Measurements from ENCODE around the gene CSNK1A1. TPM values are rescaled to one million over a fixed set of nuclear protein-coding genes. Genes with fewer than 3 reads are reported as not detected.

Gene CSNK1A1
- total RNA-seq, 4 donors from 2014 or later, result 159 to 260 (median 184) TPM

DNA sequence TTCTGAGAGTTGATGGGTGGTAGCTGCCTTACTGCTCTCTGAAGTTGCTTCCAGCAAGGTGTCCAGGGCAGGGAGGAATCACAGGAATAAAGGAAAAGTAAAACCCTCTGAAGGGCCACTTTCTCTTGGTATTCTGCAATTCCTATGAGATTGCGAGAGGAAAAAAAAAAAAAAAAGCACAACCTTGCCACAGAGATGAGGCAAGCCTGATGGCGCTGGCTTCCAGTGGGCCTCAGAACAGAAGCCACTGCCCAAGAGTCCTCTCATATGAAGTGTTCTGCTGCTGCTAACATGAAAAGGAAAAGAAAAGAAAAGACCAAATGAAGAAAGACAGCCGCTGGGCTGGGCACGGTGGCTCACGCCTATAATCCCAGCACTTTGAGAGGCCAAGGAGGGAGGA, 91.3 kb downstream of the CSNK1A1 start:
- no peak for DNase-seq
- H3K4me1 ChIP-seq, result peaks cover 6 to 23% (median 14%) of the 10 kb centered on the region in 4 donors
- intact Hi-C loops (cut with DNase I; ENCODE audit: low total_unique reads) (loop anchor here (1.0 kb wide), 1 partner anchor 32 kb away; no protein-coding TSS in a partner anchor), in situ Hi-C loops (cut with MboI; ENCODE audit: low pct_ligation_motif_present in 1 of 4, low pct_unique_long_range_greater_than_20kb in 1 of 4, low sequenced_read_pairs in 3 of 4) (no loop called here)
- H3K27ac ChIP-seq, result no peak overlapping the region
- H3K36me3 ChIP-seq, result no peaks in the 10 kb centered on the region
- no peaks in the 10 kb centered on the region for H3K9me3 ChIP-seq
- H3K27me3 ChIP-seq, result no peaks in the 10 kb centered on the region
- TF ChIP-seq POLR2A (IDR thresholded peaks at IDR 0.05), result no peak
- TF ChIP-seq POLR2AphosphoS5 (IDR thresholded peaks at IDR 0.05), result no peak
- TF ChIP-seq, protein P1, sequence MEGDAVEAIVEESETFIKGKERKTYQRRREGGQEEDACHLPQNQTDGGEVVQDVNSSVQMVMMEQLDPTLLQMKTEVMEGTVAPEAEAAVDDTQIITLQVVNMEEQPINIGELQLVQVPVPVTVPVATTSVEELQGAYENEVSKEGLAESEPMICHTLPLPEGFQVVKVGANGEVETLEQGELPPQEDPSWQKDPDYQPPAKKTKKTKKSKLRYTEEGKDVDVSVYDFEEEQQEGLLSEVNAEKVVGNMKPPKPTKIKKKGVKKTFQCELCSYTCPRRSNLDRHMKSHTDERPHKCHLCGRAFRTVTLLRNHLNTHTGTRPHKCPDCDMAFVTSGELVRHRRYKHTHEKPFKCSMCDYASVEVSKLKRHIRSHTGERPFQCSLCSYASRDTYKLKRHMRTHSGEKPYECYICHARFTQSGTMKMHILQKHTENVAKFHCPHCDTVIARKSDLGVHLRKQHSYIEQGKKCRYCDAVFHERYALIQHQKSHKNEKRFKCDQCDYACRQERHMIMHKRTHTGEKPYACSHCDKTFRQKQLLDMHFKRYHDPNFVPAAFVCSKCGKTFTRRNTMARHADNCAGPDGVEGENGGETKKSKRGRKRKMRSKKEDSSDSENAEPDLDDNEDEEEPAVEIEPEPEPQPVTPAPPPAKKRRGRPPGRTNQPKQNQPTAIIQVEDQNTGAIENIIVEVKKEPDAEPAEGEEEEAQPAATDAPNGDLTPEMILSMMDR (IDR thresholded peaks at IDR 0.05), result no peak
- TF ChIP-seq EP300 (IDR thresholded peaks at IDR 0.05; ENCODE audit: low read depth), result no peak
- WGBS, 2 donors (ENCODE audit: low coverage in 1 of 2), result 75 to 80% methylated on average over 5 of the region's 5 CpGs
- H3K4me3 ChIP-seq, result no peak overlapping the region

DNA sequence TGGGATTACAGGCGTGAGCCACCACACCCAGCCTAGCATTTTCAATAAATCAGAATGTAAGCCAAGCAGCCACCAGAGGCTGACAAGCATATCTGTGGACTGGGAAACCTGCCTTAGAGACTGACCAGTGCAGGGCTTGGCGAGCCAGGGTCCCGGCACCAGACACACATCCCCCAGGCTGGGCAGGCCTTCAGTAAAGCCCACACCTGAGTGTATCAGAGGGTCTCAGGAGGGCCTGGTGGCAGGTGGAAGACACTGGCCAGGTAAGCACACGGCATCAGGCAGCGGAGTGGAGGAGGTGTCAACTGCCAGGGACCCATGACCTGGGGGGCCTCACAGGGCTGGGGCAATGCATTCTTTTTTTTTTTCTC, 93.9 kb downstream of the CSNK1A1 start:
- in situ Hi-C loops (cut with MboI; ENCODE audit: low pct_ligation_motif_present in 1 of 4, low pct_unique_long_range_greater_than_20kb in 1 of 4, low sequenced_read_pairs in 3 of 4) (no loop called here), intact Hi-C loops (cut with DNase I; ENCODE audit: low total_unique reads) (no loop called here)
- Histone ChIP-seq H3K27me3 (no peaks in the 10 kb centered on the region), H3K4me1 (peaks cover 15 to 32% (median 25%) of the 10 kb centered on the region in 4 donors), H3K36me3 (no peaks in the 10 kb centered on the region), H3K9me3 (no peaks in the 10 kb centered on the region), H3K27ac (peak overlapping the region; percentile 86 to 92 (median 90)), H3K4me3 (no peak overlapping the region)
- no peak for DNase-seq
- TF ChIP-seq EP300 (IDR thresholded peaks at IDR 0.05; ENCODE audit: low read depth) (no peak), POLR2AphosphoS5 (IDR thresholded peaks at IDR 0.05) (no peak), POLR2A (IDR thresholded peaks at IDR 0.05) (no peak)
- TF ChIP-seq, protein P1 (IDR thresholded peaks at IDR 0.05), result no peak
- 98% methylated on average over 5 of the region's 5 CpGs; no CpG with 5 or more reads in 1 of the 2 donors for WGBS, 2 donors (ENCODE audit: low coverage in 1 of 2)

DNA sequence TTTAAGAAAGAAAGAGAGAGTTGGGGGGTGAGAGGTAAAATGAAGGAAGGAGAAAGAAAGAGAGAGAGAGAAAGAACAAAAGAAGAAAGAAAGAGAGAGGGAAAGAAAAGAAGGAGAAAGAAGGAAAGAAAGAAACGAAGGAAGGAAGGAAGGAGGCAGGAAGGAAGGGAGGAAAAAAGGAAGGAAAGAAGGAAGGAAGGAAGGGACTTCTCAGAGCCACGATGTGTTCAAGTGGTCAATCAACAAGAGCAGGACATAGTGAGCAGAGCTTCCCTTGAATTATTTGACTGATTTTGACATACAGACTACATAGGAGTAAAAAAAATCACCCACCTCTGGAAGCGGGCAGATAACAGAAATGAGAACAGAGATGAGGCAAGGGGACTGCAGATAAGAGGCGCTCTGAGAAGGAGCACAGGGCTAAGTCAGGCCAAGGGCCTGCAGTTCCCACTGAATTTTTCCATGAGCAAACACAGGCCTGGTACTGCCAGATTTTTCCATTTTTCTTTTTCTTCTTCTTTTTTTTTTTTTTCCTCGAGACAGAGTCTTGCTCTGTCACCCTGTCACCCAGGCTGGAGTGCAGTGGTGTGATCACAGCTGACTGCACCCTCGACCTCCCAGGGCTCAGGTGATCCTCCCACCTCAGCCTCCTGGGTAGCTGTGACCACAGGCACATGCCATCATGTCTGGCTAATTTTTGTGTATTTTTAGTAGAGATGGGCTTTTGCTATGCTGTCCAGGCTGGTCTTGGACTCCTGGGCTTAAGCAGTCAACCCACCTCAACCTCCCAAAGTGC, 94.4 kb downstream of the CSNK1A1 start:
- in situ Hi-C loops (cut with MboI; ENCODE audit: low pct_ligation_motif_present in 1 of 4, low pct_unique_long_range_greater_than_20kb in 1 of 4, low sequenced_read_pairs in 3 of 4) (no loop called here), intact Hi-C loops (cut with DNase I; ENCODE audit: low total_unique reads) (no loop called here)
- Histone ChIP-seq H3K27me3 (no peaks in the 10 kb centered on the region), H3K9me3 (no peaks in the 10 kb centered on the region), H3K36me3 (no peaks in the 10 kb centered on the region), H3K27ac (peak overlapping the region; percentile 86 to 92 (median 90)), H3K4me3 (no peak overlapping the region), H3K4me1 (peaks cover 20 to 38% (median 31%) of the 10 kb centered on the region in 4 donors)
- WGBS, 2 donors (ENCODE audit: low coverage in 1 of 2), result 59 to 68% methylated on average over 4 to 6 of the region's 6 CpGs
- TF ChIP-seq POLR2A (IDR thresholded peaks at IDR 0.05) (no peak), POLR2AphosphoS5 (IDR thresholded peaks at IDR 0.05) (no peak), EP300 (IDR thresholded peaks at IDR 0.05; ENCODE audit: low read depth) (no peak)
- TF ChIP-seq, protein P1 (IDR thresholded peaks at IDR 0.05), result no peak
- DNase-seq, result no peak

DNA sequence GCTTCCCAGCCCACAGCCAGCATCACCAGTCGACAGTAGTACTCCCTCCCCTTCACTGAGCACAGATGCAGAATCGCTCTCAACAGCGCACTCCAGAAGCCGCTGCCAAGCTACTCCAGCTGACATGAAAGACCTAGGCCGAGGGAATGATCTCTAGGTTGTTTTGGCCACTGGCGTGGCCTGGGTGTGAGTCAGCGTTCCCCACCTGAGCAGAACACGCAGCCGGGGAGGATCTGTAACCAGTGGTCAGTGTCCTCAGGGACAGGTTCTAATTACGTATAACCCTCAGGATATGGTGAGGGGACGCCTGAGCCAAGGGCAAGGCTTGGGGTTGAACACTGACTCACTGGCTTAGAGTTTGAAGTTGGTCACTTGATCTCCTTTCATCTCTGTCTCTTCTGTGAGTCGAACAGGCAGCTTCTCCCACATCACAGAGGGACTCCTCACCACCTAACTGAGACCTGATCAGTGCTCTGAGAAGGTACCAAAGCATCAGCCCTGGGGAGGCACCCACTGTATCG, 95.3 kb downstream of the CSNK1A1 start:
- intact Hi-C loops (cut with DNase I; ENCODE audit: low total_unique reads), result no loop called here
- 64% methylated on average over 13 of the region's 13 CpGs; no CpG with 5 or more reads in 1 of the 2 donors for WGBS, 2 donors (ENCODE audit: low coverage in 1 of 2)

More for the DNA sequence above, 95.3 kb downstream of the CSNK1A1 start:
- no peak for DNase-seq
- peak overlapping the region; percentile 86 to 92 (median 90) for H3K27ac ChIP-seq
- in situ Hi-C loops (cut with MboI; ENCODE audit: low pct_ligation_motif_present in 1 of 4, low pct_unique_long_range_greater_than_20kb in 1 of 4, low sequenced_read_pairs in 3 of 4), result no loop called here
- H3K27me3 ChIP-seq, result no peaks in the 10 kb centered on the region
- no peaks in the 10 kb centered on the region for H3K9me3 ChIP-seq
- peaks cover 27 to 46% (median 37%) of the 10 kb centered on the region in 4 donors for H3K4me1 ChIP-seq
- no peak overlapping the region for H3K4me3 ChIP-seq
- H3K36me3 ChIP-seq, result no peaks in the 10 kb centered on the region
- TF ChIP-seq POLR2A (IDR thresholded peaks at IDR 0.05) (no peak), POLR2AphosphoS5 (IDR thresholded peaks at IDR 0.05) (no peak), EP300 (IDR thresholded peaks at IDR 0.05; ENCODE audit: low read depth) (no peak)
- TF ChIP-seq, protein P1 (IDR thresholded peaks at IDR 0.05), result no peak
